HCT116 (cell line): ENCODE measurements around the gene SEC23A.

ENCODE experiments used
- CTCF ChIP-seq, 3 experiments: fragments of 200-600 bp in 1 of 3; sonication (generic) in 1 of 3; IDR thresholded peaks in 2 of 3; conservative IDR thresholded peaks in 1 of 3; 2 replicates each; pipeline ENCODE4 v1.5.1; 2012 to 2017; ENCODE audit warnings: low read depth in 2 of 3, low read length in 2 of 3, antibody characterized with exemption in 1 of 3, borderline replicate concordance in 1 of 3, control low read depth in 1 of 3, mild to moderate bottlenecking in 1 of 3, mixed read lengths in 1 of 3, mixed run types in 1 of 3, moderate library complexity in 1 of 3; ENCODE audit not compliant: insufficient read depth in 1 of 3
- ELF1 ChIP-seq: IDR thresholded peaks from 2 replicates; pipeline ENCODE4 v1.6.1; 2012; ENCODE audit warnings: low read depth, borderline replicate concordance
- ZFX ChIP-seq: fragments of 450-650 bp; IDR thresholded peaks from 2 replicates; pipeline ENCODE4 v1.6.1; 2017

- TF ChIP-seq ELF1 (no peak), CTCF (IDR thresholded peaks at IDR 0.05 in 2 of 3, conservative IDR thresholded peaks at IDR 0.05 in 1 of 3; ENCODE audit: borderline replicate concordance in 1 of 3, insufficient read depth in 1 of 3, low read depth in 2 of 3, low read length in 2 of 3) (no peak), ZFX (no peak)
These were observed 17.1 kb downstream of the SEC23A start for GRCh38 chr14:39085933-39086332.
